HepG2 (cell line): ENCODE measurements around the gene BCAS3. TPM values are rescaled to one million over a fixed set of nuclear protein-coding genes. Genes with fewer than 3 reads are reported as not detected.

Experiments
- ATAC-seq: fragments of 200-7000 bp; cut with Tn5 transposase; 3 replicates; pipeline ENCODE4 v1.9.1; 2020; ENCODE audit warnings: mild to moderate bottlenecking, moderate library complexity
- BruUV-seq: library from RNA; stranded (reverse); fragments of 400-500 nt; replicated peaks from 2 replicates; lab custom pipeline; 2021; lab: Mats Ljungman, UMichigan
- CTCF ChIA-PET: fragments of 300-600 bp; formaldehyde crosslinking; extraction: SDS; loops from one replicate; lab custom pipeline; 2021; ENCODE audit warnings: low total read pairs, inconsistent platforms, low intra/inter-chr PET ratio; lab: Yijun Ruan, JAX
- POLR2A ChIA-PET: fragments of 350-600 bp; sonication (Branson Sonifier 250); formaldehyde crosslinking; loops from one replicate; lab custom pipeline; 2020; ENCODE audit warnings: antibody characterized with exemption, inconsistent platforms; lab: Yijun Ruan, JAX
- DNase-seq: peaks from one replicate; pipeline ENCODE4 v3.0.0-alpha.2; 2015; ENCODE audit warnings: low spot score
- FAIRE-seq: peaks from 3 replicates; lab custom pipeline; 2011; peaks lifted over from hg19 to GRCh38; lab: Jason Lieb, UNC
- H2AFZ ChIP-seq: one replicate; pipeline ENCODE4 v1.6.1; 2011; ENCODE audit warnings: low read length, inconsistent platforms
- H3K27ac ChIP-seq: fragments of 300-600 bp; 3 replicates; pipeline ENCODE4 v1.8.0; 2011; ENCODE audit warnings: mixed run types, mild to moderate bottlenecking, mixed read lengths, low read length, inconsistent platforms; ENCODE audit not compliant: insufficient read depth; ENCODE audit errors: extremely low read length
- H3K27me3 ChIP-seq, 2 experiments: fragments of 200-600 bp in 1 of 2; 2 replicates in 1 of 2; 3 replicates in 1 of 2; pipeline versions ENCODE4 v1.6.0 to v1.8.0; 2011; ENCODE audit warnings: low read length in 2 of 2, mild to moderate bottlenecking in 2 of 2, moderate library complexity in 2 of 2, inconsistent platforms in 1 of 2; ENCODE audit not compliant: insufficient read depth in 2 of 2, control insufficient read depth in 1 of 2
- H3K36me3 ChIP-seq, 2 experiments: fragments of 200-600 bp in 1 of 2; replicated peaks in 1 of 2; 2 replicates in 1 of 2; 3 replicates in 1 of 2; pipeline versions ENCODE4 v1.5.1 to v1.8.0; 2011; ENCODE audit warnings: low read length in 2 of 2, inconsistent platforms in 1 of 2; ENCODE audit not compliant: insufficient read depth in 2 of 2, control insufficient read depth in 1 of 2
- H3K4me1 ChIP-seq: 2 replicates; pipeline ENCODE4 v1.5.1; 2012; ENCODE audit warnings: low read length, inconsistent platforms; ENCODE audit not compliant: insufficient read depth
- H3K4me2 ChIP-seq: 2 replicates; pipeline ENCODE4 v1.6.0; 2011; ENCODE audit warnings: low read depth, low read length, inconsistent platforms
- H3K4me3 ChIP-seq, 3 experiments: fragments of 200-600 bp in 1 of 3; sonication (generic), shearing (Covaris generic) in 1 of 3; replicated peaks in 1 of 3; 2 replicates each; pipeline ENCODE4 v1.5.1; 2011 to 2016; ENCODE audit warnings: low read length in 3 of 3, inconsistent platforms in 2 of 3, low read depth in 2 of 3, mild to moderate bottlenecking in 2 of 3, control low read depth in 1 of 3, mixed read lengths in 1 of 3; ENCODE audit not compliant: insufficient read depth in 1 of 3
- H3K79me2 ChIP-seq: one replicate; pipeline ENCODE4 v1.6.1; 2011; ENCODE audit warnings: low read length, inconsistent platforms; ENCODE audit not compliant: insufficient read depth
- H3K9ac ChIP-seq: 2 replicates; pipeline ENCODE4 v1.6.0; 2011; ENCODE audit warnings: mild to moderate bottlenecking, low read depth, low read length, inconsistent platforms; ENCODE audit not compliant: insufficient read depth
- H3K9me3 ChIP-seq: 2 replicates; pipeline ENCODE4 v1.5.1; 2012; ENCODE audit warnings: mild to moderate bottlenecking, low read length
- H4K20me1 ChIP-seq: 2 replicates; pipeline ENCODE4 v1.6.0; 2011; ENCODE audit warnings: inconsistent platforms, mild to moderate bottlenecking, low read length, moderate library complexity; ENCODE audit not compliant: insufficient read depth
- MAF1 ChIP-seq: sonication (generic); formaldehyde crosslinking; IDR thresholded peaks from 2 replicates; pipeline ENCODE4 v1.5.0; 2020; ENCODE audit warnings: missing genetic modification reagents, borderline replicate concordance
- ZNF766 ChIP-seq: sonication (generic); formaldehyde crosslinking; IDR thresholded peaks from 2 replicates; pipeline ENCODE4 v1.5.0; 2020; ENCODE audit warnings: missing genetic modification reagents, borderline replicate concordance
- ZXDC ChIP-seq: sonication (generic); formaldehyde crosslinking; IDR thresholded peaks from 2 replicates; pipeline ENCODE4 v1.5.0; 2020; ENCODE audit warnings: mild to moderate bottlenecking, missing genetic modification reagents
- WGBS: methylation state at CpG from one replicate; pipeline ENCODE4 v1.1.6; 2017; ENCODE audit warnings: low lambda C conversion rate; 5-methylcytosine and 5-hydroxymethylcytosine counted together
- in situ Hi-C: cut with HindIII; loops from 2 replicates; pipeline ENCODE4 v1.10.0; 2017; ENCODE audit warnings: low pct_unique_long_range_greater_than_20kb; ENCODE audit not compliant: extremely low pct_ligation_motif_present
- intact Hi-C: fragments of 100-400 bp; cut with micrococcal nuclease; formaldehyde crosslinking; loops from one replicate; pipeline ENCODE4 v1.10.0; 2022; ENCODE audit not compliant: unreplicated experiment
- polyA plus RNA-seq, 8 experiments: library from polyadenylated mRNA; depleted of rRNA in 3 of 8; stranded (reverse) in 7 of 8; unstranded in 1 of 8; fragments of >200 nt; fragmentation: Illumina TruSeq in 4 of 8; extraction: Trizol in 4 of 8; gene quantifications; 2 replicates each; pipeline versions ENCODE4 v1.2.1 to v1.2.3, GENCODE V29; 2011 to 2016; ENCODE audit warnings: low read depth in 4 of 8, missing spikeins in 1 of 8, mixed read lengths in 1 of 8; ENCODE audit not compliant: insufficient read depth in 1 of 8
- total RNA-seq, 5 experiments: library from RNA; depleted of rRNA; stranded (reverse); fragments of >200 nt; fragmentation: Illumina TruSeq; extraction: Trizol; gene quantifications; 2 replicates each; pipeline ENCODE4 v1.2.3, GENCODE V29; 2016; ENCODE audit warnings: low read depth in 1 of 5

The BCAS3 gene
- total and polyA plus RNA-seq, 2 of the 13 experiments (the other 11 are each of a cell fraction or from before 2014, with no cell fraction given): 10.7 to 11.2 TPM

- no peak for TF ChIP-seq ZXDC
Measured at GRCh38 chr17:61143026-61143425, 465.4 kb downstream of the BCAS3 start (continued).

- ATAC-seq (no peak), DNase-seq (no peak), FAIRE-seq (no peak)
- TF ChIP-seq MAF1 (CRISPR knock-in tag) (no peak), ZNF766 (CRISPR knock-in tag) (no peak)
- in situ Hi-C loops: no loop called here
- H4K20me1 ChIP-seq: no peaks in the 10 kb centered on the region
- no peak overlapping the region for H3K9ac ChIP-seq
- H3K27me3 ChIP-seq: no peaks in the 10 kb centered on the region
- ChIA-PET POLR2A (no interaction called here), CTCF (no interaction called here)
- H3K36me3 ChIP-seq: no peaks in the 10 kb centered on the region
- intact Hi-C loops: no loop called here
- H3K4me2 ChIP-seq: no peak overlapping the region
- H3K4me3 ChIP-seq: no peak overlapping the region
- no TSS peak for BruUV-seq
- WGBS: 70% methylated on average over 2 of the region's 2 CpGs
- H3K79me2 ChIP-seq: no peaks in the 10 kb centered on the region
- no peak overlapping the region for H3K27ac ChIP-seq
- H2AFZ ChIP-seq: no peak overlapping the region
- no peaks in the 10 kb centered on the region for H3K9me3 ChIP-seq
- H3K4me1 ChIP-seq: no peaks in the 10 kb centered on the region
Measured at GRCh38 chr17:61144137-61144536, 466.5 kb downstream of the BCAS3 start.
